Endothelial cell of umbilical vein (primary cell): ENCODE results near the gene KDM4C. TPM values are rescaled to one million over a fixed set of nuclear protein-coding genes. Genes with fewer than 3 reads are reported as not detected.

Experiments
- BruUV-seq: library from RNA; stranded (reverse); fragments of 400-500 nt; replicated peaks from 2 replicates; lab custom pipeline; 2021; lab: Mats Ljungman, UMichigan
- CTCF ChIA-PET: fragments of 300-600, 350-600 bp; sonication (Branson Sonifier 250); formaldehyde crosslinking; loops from one replicate; lab custom pipeline; 2021; ENCODE audit warnings: antibody characterized with exemption, inconsistent platforms; lab: Charles Lee
- POLR2A ChIA-PET: fragments of 300-600, 350-600 bp; sonication (Branson Sonifier 250); formaldehyde crosslinking; loops from one replicate; lab custom pipeline; 2021; ENCODE audit warnings: antibody characterized with exemption, inconsistent platforms; lab: Charles Lee
- DNase-seq: peaks from one replicate; pipeline ENCODE4 v3.0.0-alpha.2; 2011; ENCODE audit warnings: low read depth, low spot score
- FAIRE-seq: peaks from 2 replicates; lab custom pipeline; 2011; peaks lifted over from hg19 to GRCh38; lab: Jason Lieb, UNC
- H2AFZ ChIP-seq: 2 replicates; pipeline ENCODE4 v1.6.0; 2012; ENCODE audit warnings: low read depth, low read length, control low read depth, inconsistent platforms
- H3K27ac ChIP-seq: 2 replicates; pipeline ENCODE4 v1.5.1; 2011; ENCODE audit warnings: low read depth, mild to moderate bottlenecking, control low read depth, low read length, moderate library complexity; ENCODE audit not compliant: insufficient read depth
- H3K27me3 ChIP-seq, 2 experiments: 2 replicates each; pipeline versions ENCODE4 v1.6.0 to v1.6.1; 2011; ENCODE audit warnings: low read length in 2 of 2, mixed read lengths in 1 of 2; ENCODE audit not compliant: control insufficient read depth in 2 of 2, insufficient read depth in 2 of 2
- H3K36me3 ChIP-seq, 2 experiments: 2 replicates in 1 of 2; 3 replicates in 1 of 2; pipeline ENCODE4 v1.5.1; 2011; ENCODE audit warnings: low read length in 2 of 2, mild to moderate bottlenecking in 1 of 2, moderate library complexity in 1 of 2; ENCODE audit not compliant: control insufficient read depth in 2 of 2, insufficient read depth in 2 of 2; ENCODE audit errors: extremely low read depth in 1 of 2
- H3K4me1 ChIP-seq: 3 replicates; pipeline ENCODE4 v1.5.1; 2011; ENCODE audit warnings: mild to moderate bottlenecking, low read length; ENCODE audit not compliant: control insufficient read depth, insufficient read depth; ENCODE audit errors: extremely low read depth
- H3K4me2 ChIP-seq: 2 replicates; pipeline ENCODE4 v1.6.1; 2011; ENCODE audit warnings: low read length, control low read depth, mixed read lengths; ENCODE audit not compliant: insufficient read depth
- H3K4me3 ChIP-seq, 3 experiments: fragments of 200-600 bp in 1 of 3; sonication (generic), shearing (Covaris generic) in 1 of 3; replicated peaks in 1 of 3; 2 replicates each; pipeline ENCODE4 v1.5.1; 2011 to 2016; ENCODE audit warnings: control low read depth in 3 of 3, low read length in 3 of 3, mild to moderate bottlenecking in 2 of 3, inconsistent platforms in 1 of 3, low read depth in 1 of 3, moderate library complexity in 1 of 3; ENCODE audit not compliant: insufficient read depth in 1 of 3
- H3K79me2 ChIP-seq: 2 replicates; pipeline ENCODE4 v1.6.0; 2012; ENCODE audit warnings: low read length, inconsistent platforms; ENCODE audit not compliant: control insufficient read depth, insufficient read depth
- H3K9ac ChIP-seq: replicated peaks from 2 replicates; pipeline ENCODE3; 2011; ENCODE audit warnings: low read length, control low read depth; ENCODE audit not compliant: insufficient read depth; ENCODE audit errors: extremely low read depth
- H3K9me1 ChIP-seq: replicated peaks from 3 replicates; pipeline ENCODE4 v1.6.0; 2011; ENCODE audit warnings: mild to moderate bottlenecking, low read length; ENCODE audit not compliant: control insufficient read depth, insufficient read depth; ENCODE audit errors: extremely low read depth
- H3K9me3 ChIP-seq: replicated peaks from 2 replicates; pipeline ENCODE4 v1.5.1; 2012; ENCODE audit warnings: low read length, inconsistent platforms; ENCODE audit not compliant: control insufficient read depth, insufficient read depth
- H4K20me1 ChIP-seq: replicated peaks from 2 replicates; pipeline ENCODE3; 2011; ENCODE audit warnings: mild to moderate bottlenecking, low read length; ENCODE audit not compliant: control insufficient read depth, insufficient read depth; ENCODE audit errors: extremely low read depth
- CTCF ChIP-seq, 2 donors: IDR thresholded peaks; 1 replicate in 1 of 2; 2 replicates in 1 of 2; pipeline ENCODE4 v1.5.1; 2011; ENCODE audit warnings: low read length in 2 of 2, mild to moderate bottlenecking in 2 of 2, moderate library complexity in 2 of 2, control low read depth in 1 of 2, inconsistent platforms in 1 of 2, low read depth in 1 of 2; ENCODE audit not compliant: insufficient read depth in 1 of 2; ENCODE audit errors: extremely low read depth in 1 of 2
- EZH2 ChIP-seq: IDR thresholded peaks from 2 replicates; pipeline ENCODE4 v1.6.1; 2012; ENCODE audit warnings: borderline replicate concordance, low read depth, mild to moderate bottlenecking, moderate library complexity, low read length, inconsistent platforms; ENCODE audit not compliant: severe bottlenecking
- GATA2 ChIP-seq: IDR thresholded peaks from 2 replicates; pipeline ENCODE4 v1.7.0; 2011; ENCODE audit warnings: low read depth, mild to moderate bottlenecking, moderate library complexity, mixed read lengths, low read length; ENCODE audit not compliant: insufficient read length, insufficient read depth
- JUN ChIP-seq: IDR thresholded peaks from 2 replicates; pipeline ENCODE4 v1.6.1; 2011; ENCODE audit warnings: borderline replicate concordance, low read depth; ENCODE audit not compliant: insufficient read length, insufficient read depth
- MAX ChIP-seq: IDR thresholded peaks from 2 replicates; pipeline ENCODE4 v1.6.1; 2011; ENCODE audit not compliant: insufficient read depth, insufficient read length
- POLR2A ChIP-seq: IDR thresholded peaks from 2 replicates; pipeline ENCODE4 v1.6.1; 2012; ENCODE audit warnings: low read depth, mild to moderate bottlenecking, control low read depth, low read length
- dilution Hi-C: fragments of 300-500 bp; cut with MboI; formaldehyde crosslinking; loops from one replicate; pipeline ENCODE4 v1.15.0; 2019; ENCODE audit warnings: low sequenced_read_pairs; ENCODE audit not compliant: extremely low pct_ligation_motif_present
- intact Hi-C: fragments of 100-400 bp; cut with micrococcal nuclease; formaldehyde crosslinking; loops from one replicate; pipeline ENCODE4 v1.10.0; 2022
- polyA plus RNA-seq, 4 experiments: library from polyadenylated mRNA; depleted of rRNA in 3 of 4; stranded (reverse) in 3 of 4; unstranded in 1 of 4; fragments of >200 nt; gene quantifications; 2 replicates each; pipeline versions ENCODE4 v1.2.1 to v1.2.3, GENCODE V29; 2011 to 2012; ENCODE audit warnings: missing spikeins in 1 of 4
- total RNA-seq: library from RNA; stranded (reverse); gene quantifications from 2 replicates; pipeline ENCODE4 v1.2.3, GENCODE V29; 2021

Gene KDM4C
- total and polyA plus RNA-seq, 2 donors (not counting 3 experiments of a cell fraction or from before 2014, with no cell fraction given), result 5.4 to 15.0 TPM

GRCh38 chr9:7105095-7105494 is 347.3 kb downstream of the KDM4C start:
- no peak for DNase-seq
- no peak overlapping the region for H2AFZ ChIP-seq
- H3K9ac ChIP-seq, result no peak overlapping the region
- H4K20me1 ChIP-seq, result no peaks in the 10 kb centered on the region
- peaks cover 2% of the 10 kb centered on the region for H3K9me3 ChIP-seq
- no peak overlapping the region for H3K27ac ChIP-seq
- ChIA-PET CTCF (interaction anchor here (1.0 kb wide), 1 partner anchor 278 kb away, joined by 3 read pairs; no protein-coding TSS in a partner anchor), POLR2A (no interaction called here)
- peaks cover 11% of the 10 kb centered on the region for H3K4me1 ChIP-seq
- dilution Hi-C loops, result no loop called here
- TF ChIP-seq GATA2 (no peak), JUN (no peak), CTCF (IDR thresholded peaks at IDR 0.05; ENCODE audit: extremely low read depth in 1 of 2, insufficient read depth in 1 of 2, low read depth in 1 of 2, low read length in 2 of 2) (no peak), MAX (no peak), EZH2 (no peak), POLR2A (no peak)
- no peak for FAIRE-seq
- intact Hi-C loops, result no loop called here
- no peak overlapping the region for H3K4me3 ChIP-seq
- no peaks in the 10 kb centered on the region for H3K9me1 ChIP-seq
- no peaks in the 10 kb centered on the region for H3K27me3 ChIP-seq
- no peak overlapping the region for H3K4me2 ChIP-seq
- no TSS peak for BruUV-seq
- no peaks in the 10 kb centered on the region for H3K79me2 ChIP-seq
- no peaks in the 10 kb centered on the region for H3K36me3 ChIP-seq
